ENCODE data around the gene EVA1C. TPM values are rescaled to one million over a fixed set of nuclear protein-coding genes. Genes with fewer than 3 reads are reported as not detected.
"Not testable (repeated sequence)": the region's sequence is repeated elsewhere in the genome, so short reads cannot be mapped to it uniquely, and the experiment has no call there.

The EVA1C gene
- total and polyA plus RNA-seq, 4 donors, result 5.6 to 13.4 (median 10.7) TPM

DNA sequence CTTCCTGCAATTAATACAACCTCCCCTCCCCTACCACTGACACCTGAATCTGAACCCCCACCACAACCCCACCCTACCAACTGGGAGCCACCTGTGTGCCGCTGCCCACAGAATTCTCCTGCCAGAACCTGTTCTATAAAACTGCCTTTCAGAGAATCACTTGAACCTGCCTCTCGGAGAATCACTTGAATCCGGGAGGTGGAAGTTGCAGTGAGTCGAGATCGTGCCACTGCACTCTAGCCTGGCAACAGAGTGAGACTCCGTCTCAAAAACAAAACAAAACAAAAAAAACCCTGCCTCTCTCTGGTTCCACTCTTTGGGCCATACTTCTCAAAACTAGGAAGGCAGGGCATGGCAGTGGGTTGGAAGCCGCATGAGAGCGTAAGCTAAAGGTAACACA is 25.4 kb upstream of the EVA1C start:
- Histone ChIP-seq H3K9me3 (ENCODE audit: control insufficient read depth, insufficient read depth, low read length) (no peaks in the 10 kb centered on the region), H3K4me3 (ENCODE audit: low read depth, low read length) (no peak overlapping the region), H3K27ac (ENCODE audit: low read depth, low read length) (no peak overlapping the region), H3K4me1 (ENCODE audit: control insufficient read depth, insufficient read depth, low read length) (peaks cover 8% of the 10 kb centered on the region), H3K27me3 (ENCODE audit: control insufficient read depth, insufficient read depth, low read length) (no peaks in the 10 kb centered on the region), H3K36me3 (ENCODE audit: control insufficient read depth, insufficient read depth, low read length) (peaks cover 39% of the 10 kb centered on the region)
- 100% methylated on average over 3 of the region's 8 CpGs for WGBS (ENCODE audit: insufficient coverage)
- no peak for DNase-seq (ENCODE audit: low read depth in 4 of 6, low spot score in 6 of 6)

DNA sequence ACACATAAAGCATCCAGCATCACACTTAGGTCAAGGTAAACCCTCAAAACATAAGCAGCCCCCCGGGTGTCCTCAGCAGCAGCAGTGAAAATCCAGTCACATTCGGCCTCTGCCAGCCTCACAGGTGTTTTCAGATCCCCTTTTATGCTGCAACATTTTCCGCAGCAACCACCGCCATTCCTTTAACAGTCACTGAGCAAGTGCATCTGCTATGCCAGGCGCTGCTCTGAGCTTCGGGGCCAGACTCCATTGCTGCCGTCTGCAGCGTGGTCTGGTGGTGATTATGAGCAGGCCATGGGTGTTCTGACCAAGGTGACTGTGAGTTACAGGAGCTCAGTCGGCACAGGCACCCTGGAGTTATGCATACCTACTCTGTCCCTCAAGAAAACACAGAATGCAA is 24.2 kb upstream of the EVA1C start:
- Histone ChIP-seq H3K36me3 (ENCODE audit: control insufficient read depth, insufficient read depth, low read length) (peaks cover 29% of the 10 kb centered on the region), H3K9me3 (ENCODE audit: control insufficient read depth, insufficient read depth, low read length) (no peaks in the 10 kb centered on the region), H3K4me3 (ENCODE audit: low read depth, low read length) (no peak overlapping the region), H3K27me3 (ENCODE audit: control insufficient read depth, insufficient read depth, low read length) (no peaks in the 10 kb centered on the region), H3K4me1 (ENCODE audit: control insufficient read depth, insufficient read depth, low read length) (peaks cover 11% of the 10 kb centered on the region), H3K27ac (ENCODE audit: low read depth, low read length) (no peak overlapping the region)
- 82% methylated on average over 8 of the region's 9 CpGs for WGBS (ENCODE audit: insufficient coverage)
- no peak for DNase-seq (ENCODE audit: low read depth in 4 of 6, low spot score in 6 of 6)

DNA sequence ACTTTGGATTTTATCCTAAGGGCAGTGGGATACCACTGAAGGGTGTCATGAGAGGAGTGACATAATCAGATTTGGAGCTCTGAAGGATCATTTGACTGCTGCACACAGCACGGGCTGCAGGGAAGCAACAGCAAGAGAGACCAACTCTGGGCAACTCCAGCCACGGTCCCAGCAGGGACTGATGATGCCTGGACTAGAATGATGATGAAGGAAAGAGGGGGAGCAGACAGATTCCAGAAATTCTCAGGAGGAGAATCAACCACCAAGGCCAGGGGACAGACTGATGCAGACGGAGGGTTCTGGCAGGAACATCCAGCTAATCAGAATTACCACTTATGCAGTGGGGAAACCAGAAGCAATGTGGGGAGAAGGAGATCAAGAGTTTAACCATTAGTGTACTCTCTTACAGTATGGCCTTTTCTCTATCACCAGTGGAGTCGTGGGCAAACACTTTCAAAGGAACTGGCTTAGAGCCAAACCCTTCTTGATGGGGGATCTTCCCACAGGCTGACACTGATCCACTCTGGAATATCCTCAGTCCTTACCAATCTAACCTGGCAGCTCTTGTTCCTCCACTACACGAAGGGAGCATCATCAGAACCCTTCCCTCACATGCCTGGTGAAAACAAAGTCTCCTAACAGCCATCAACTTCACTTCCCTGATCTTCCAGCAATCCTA is 23.0 kb upstream of the EVA1C start:
- Histone ChIP-seq H3K9me3 (ENCODE audit: control insufficient read depth, insufficient read depth, low read length) (no peaks in the 10 kb centered on the region), H3K27ac (ENCODE audit: low read depth, low read length) (no peak overlapping the region), H3K27me3 (ENCODE audit: control insufficient read depth, insufficient read depth, low read length) (no peaks in the 10 kb centered on the region), H3K36me3 (ENCODE audit: control insufficient read depth, insufficient read depth, low read length) (peaks cover 19% of the 10 kb centered on the region), H3K4me1 (ENCODE audit: control insufficient read depth, insufficient read depth, low read length) (peaks cover 15% of the 10 kb centered on the region), H3K4me3 (ENCODE audit: low read depth, low read length) (no peak overlapping the region)
- DNase-seq (ENCODE audit: low read depth in 4 of 6, low spot score in 6 of 6), result no peak
- 61% methylated on average over 3 of the region's 5 CpGs for WGBS (ENCODE audit: insufficient coverage)

DNA sequence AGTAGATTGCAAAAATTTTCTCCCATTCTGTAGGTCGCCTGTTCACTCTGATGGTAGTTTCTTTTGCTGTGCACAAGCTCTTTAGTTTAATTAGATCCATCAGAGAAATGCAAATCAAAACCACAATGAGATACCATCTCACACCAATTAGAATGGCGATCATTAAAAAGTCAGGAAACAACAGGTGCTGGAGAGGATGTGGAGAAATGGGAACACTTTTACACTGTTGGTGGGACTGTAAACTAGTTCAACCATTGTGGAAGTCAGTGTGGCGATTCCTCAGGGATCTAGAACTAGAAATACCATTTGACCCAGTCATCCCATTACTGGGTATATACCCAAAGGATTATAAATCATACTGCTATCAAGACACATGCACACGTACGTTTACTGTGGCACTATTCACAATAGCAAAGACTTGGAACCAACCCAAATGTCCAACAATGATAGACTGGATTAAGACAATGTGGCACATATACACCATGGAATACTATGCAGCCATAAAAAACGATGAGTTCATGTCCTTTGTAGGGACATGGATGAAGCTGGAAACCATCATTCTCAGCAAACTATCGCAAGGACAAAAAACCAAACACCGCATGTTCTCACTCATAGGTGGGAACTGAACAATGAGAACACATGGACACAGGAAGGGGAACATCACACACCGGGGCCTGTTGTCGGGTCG is 21.8 kb upstream of the EVA1C start:
- H3K27me3 ChIP-seq (ENCODE audit: control insufficient read depth, insufficient read depth, low read length); H3K27ac ChIP-seq (ENCODE audit: low read depth, low read length); H3K4me3 ChIP-seq (ENCODE audit: low read depth, low read length); DNase-seq (ENCODE audit: low read depth in 4 of 6, low spot score in 6 of 6); H3K9me3 ChIP-seq (ENCODE audit: control insufficient read depth, insufficient read depth, low read length): not testable (repeated sequence)
- no CpG with 5 or more reads among the region's 11 CpGs for WGBS (ENCODE audit: insufficient coverage)
- peaks cover 15% of the 10 kb centered on the region for H3K4me1 ChIP-seq (ENCODE audit: control insufficient read depth, insufficient read depth, low read length)
- H3K36me3 ChIP-seq (ENCODE audit: control insufficient read depth, insufficient read depth, low read length), result peaks cover 14% of the 10 kb centered on the region

DNA sequence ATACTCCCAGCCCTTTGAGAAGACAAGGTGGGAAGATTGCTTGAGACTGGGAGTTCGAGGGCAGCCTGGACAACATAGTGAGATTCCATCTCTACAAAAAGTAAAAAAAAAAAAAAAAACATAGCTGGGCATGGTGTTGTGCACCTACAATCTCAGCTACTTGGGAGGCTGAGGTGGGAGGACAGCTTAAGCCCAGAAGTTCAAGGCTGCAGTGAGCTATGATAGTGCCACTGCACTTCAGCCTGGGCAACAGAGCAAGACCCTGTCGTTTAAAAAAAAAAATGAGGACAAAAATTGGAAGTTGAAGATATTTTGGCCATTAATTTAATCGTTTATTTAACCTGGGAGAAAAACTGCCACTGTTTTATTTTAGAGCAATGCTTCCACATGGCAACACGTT is 20.8 kb upstream of the EVA1C start:
- Histone ChIP-seq H3K4me3 (ENCODE audit: low read depth, low read length) (peak overlapping the region; percentile 93), H3K4me1 (ENCODE audit: control insufficient read depth, insufficient read depth, low read length) (peaks cover 12% of the 10 kb centered on the region), H3K27me3 (ENCODE audit: control insufficient read depth, insufficient read depth, low read length) (no peaks in the 10 kb centered on the region), H3K9me3 (ENCODE audit: control insufficient read depth, insufficient read depth, low read length) (no peaks in the 10 kb centered on the region), H3K36me3 (ENCODE audit: control insufficient read depth, insufficient read depth, low read length) (peaks cover 14% of the 10 kb centered on the region), H3K27ac (ENCODE audit: low read depth, low read length) (no peak overlapping the region)
- DNase-seq (ENCODE audit: low read depth in 4 of 6, low spot score in 6 of 6), result no peak
- WGBS (ENCODE audit: insufficient coverage), result 80% methylated on average over 1 of the region's 4 CpGs

DNA sequence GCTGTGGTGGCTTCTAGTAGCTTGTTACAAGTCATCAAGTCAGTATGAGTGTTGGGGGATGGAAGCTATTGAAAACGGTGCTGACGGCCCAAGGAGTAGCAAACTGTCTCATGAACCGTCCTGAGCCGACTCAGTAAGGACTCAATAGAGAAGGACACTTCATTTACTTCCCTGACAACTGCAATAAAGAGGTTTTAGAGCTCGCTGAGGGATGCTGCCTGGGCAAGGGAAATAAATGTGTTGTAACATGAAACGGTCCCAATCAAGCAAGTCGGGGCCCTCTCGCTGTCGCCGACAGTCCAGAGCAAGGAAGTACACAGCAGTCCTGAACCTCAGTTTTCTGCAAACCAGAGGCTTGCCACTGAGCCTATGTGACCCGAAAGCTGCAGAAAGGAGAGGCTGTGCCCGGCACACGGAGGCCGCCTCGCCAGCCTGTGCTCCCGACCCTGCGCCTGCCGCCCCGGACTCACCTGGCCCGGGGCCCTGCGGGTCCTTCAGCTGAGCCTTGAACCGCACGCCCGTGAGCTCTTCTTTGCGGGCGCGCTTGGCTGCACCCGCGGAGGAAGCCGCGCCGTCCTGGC is 20.1 kb upstream of the EVA1C start:
- H3K4me1 ChIP-seq (ENCODE audit: control insufficient read depth, insufficient read depth, low read length), result peaks cover 12% of the 10 kb centered on the region
- H3K36me3 ChIP-seq (ENCODE audit: control insufficient read depth, insufficient read depth, low read length), result peaks cover 14% of the 10 kb centered on the region
- no peak for DNase-seq (ENCODE audit: low read depth in 4 of 6, low spot score in 6 of 6)
- no peaks in the 10 kb centered on the region for H3K27me3 ChIP-seq (ENCODE audit: control insufficient read depth, insufficient read depth, low read length)
- peak overlapping the region; percentile 93 for H3K4me3 ChIP-seq (ENCODE audit: low read depth, low read length)
- WGBS (ENCODE audit: insufficient coverage), result 0% methylated on average over 30 of the region's 32 CpGs
- H3K9me3 ChIP-seq (ENCODE audit: control insufficient read depth, insufficient read depth, low read length), result no peaks in the 10 kb centered on the region
- H3K27ac ChIP-seq (ENCODE audit: low read depth, low read length), result no peak overlapping the region

DNA sequence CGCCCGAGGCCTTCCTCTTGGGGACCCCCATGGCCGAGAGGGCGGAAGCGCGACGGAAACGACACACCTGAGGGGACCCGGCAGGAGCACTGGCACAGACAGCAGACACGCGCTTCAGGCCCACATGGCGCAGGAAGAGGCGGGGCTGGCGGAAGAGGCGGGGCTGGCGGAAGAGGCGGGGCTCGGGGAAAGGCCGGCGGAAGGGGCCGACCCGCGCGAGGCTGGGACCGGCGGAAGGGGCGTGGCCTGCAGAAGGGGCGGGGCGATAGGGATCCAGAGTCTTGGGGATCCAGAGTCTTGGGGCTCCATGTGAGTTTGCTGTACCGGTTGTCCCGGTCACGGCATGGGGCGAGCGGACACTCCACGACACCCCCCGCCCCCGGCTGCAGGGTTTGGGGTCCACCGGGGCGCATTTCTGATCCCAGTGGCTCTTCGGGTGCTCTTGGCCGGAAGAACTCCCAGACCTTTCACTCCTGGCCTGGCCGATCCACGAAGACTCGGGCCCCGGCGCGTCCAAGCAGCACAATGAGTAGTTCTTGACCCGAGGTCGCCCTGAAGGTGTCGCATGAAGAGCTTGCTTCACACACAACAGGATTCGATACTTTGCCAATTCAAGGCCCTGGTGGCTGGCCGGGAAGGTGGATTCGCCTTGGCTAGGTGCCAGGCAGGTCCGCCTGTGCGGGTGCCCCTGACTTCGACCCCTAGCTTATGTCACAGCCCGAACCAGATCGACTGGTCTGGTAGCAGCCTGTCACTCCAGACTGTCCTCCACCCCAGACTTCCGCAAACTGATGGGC is 19.4 kb upstream of the EVA1C start, which contains the start of gene URB1:
Gene URB1 (minus strand): TSS at position 133 of the 797 bp plus-strand sequence. CDS start 102 bp downstream, at position 31.
- no peaks in the 10 kb centered on the region for H3K9me3 ChIP-seq (ENCODE audit: control insufficient read depth, insufficient read depth, low read length)
- H3K4me3 ChIP-seq (ENCODE audit: low read depth, low read length), result peak within 1 kb of the TSS; percentile 93
- H3K4me1 ChIP-seq (ENCODE audit: control insufficient read depth, insufficient read depth, low read length), result peaks cover 12% of the 10 kb centered on the region
- no peaks in the 10 kb centered on the region for H3K27me3 ChIP-seq (ENCODE audit: control insufficient read depth, insufficient read depth, low read length)
- H3K27ac ChIP-seq (ENCODE audit: low read depth, low read length), result peak within 1 kb of the TSS; percentile 76
- H3K36me3 ChIP-seq (ENCODE audit: control insufficient read depth, insufficient read depth, low read length), result peaks cover 11% of the 10 kb centered on the region
- WGBS (ENCODE audit: insufficient coverage), result 5% methylated on average over 59 of the region's 59 CpGs
- DNase-seq (ENCODE audit: low read depth in 4 of 6, low spot score in 6 of 6), result peak in 5 of 6 donors; percentile 71 to 96 (median 84)

DNA sequence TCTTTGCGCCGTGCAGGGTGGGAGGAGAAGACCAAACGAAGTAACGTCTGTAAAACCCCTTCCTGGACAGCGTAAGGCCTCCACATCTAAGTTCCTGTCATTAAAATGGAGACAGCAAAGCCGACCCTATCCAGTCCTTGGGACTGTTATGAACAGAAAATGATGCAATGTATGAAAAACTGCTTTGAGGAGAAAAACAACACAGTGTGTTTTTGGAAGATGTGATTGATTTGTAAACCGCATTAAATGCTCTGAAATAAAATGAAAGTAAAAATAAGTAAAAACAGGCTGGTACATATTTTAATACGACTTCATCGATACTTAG is 18.9 kb upstream of the EVA1C start:
- Histone ChIP-seq H3K27me3 (ENCODE audit: control insufficient read depth, insufficient read depth, low read length) (no peaks in the 10 kb centered on the region), H3K4me3 (ENCODE audit: low read depth, low read length) (peak overlapping the region; percentile 93)

DNA sequence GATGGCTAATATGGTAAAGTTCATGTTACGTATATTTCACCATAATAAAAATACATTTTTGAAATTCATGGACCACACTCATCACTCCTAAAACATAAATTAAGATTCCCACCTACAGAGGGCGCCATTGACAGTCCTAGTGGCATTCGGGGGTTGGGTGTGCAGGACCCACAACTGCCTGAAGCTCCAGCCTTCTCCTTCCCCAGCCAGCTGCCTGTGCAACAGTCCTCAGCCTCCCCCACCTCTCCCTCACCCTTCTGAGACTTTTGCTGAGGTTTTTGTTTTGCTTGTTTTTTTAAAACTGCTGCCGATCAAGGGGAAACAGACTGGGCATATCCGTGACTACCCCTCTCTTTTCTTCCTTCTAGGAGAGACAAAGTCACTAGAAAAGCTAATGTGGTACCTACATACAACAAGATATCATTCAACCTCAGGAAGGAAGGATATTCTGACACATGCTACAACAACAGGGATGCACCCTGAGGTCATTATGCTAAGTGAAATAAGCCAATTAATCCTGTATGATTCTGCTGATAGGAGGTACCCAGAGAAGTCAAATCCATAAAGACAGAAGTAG is 9.2 kb upstream of the EVA1C start:
- DNase-seq (ENCODE audit: low read depth in 4 of 6, low spot score in 6 of 6), result peak in 2 of 6 donors; percentile 80 to 85
- Histone ChIP-seq H3K27me3 (ENCODE audit: control insufficient read depth, insufficient read depth, low read length) (peaks cover 3% of the 10 kb centered on the region), H3K27ac (ENCODE audit: low read depth, low read length) (no peak overlapping the region), H3K4me3 (ENCODE audit: low read depth, low read length) (no peak overlapping the region), H3K9me3 (ENCODE audit: control insufficient read depth, insufficient read depth, low read length) (no peaks in the 10 kb centered on the region), H3K4me1 (ENCODE audit: control insufficient read depth, insufficient read depth, low read length) (no peaks in the 10 kb centered on the region), H3K36me3 (ENCODE audit: control insufficient read depth, insufficient read depth, low read length) (no peaks in the 10 kb centered on the region)
- WGBS (ENCODE audit: insufficient coverage), result 10% methylated on average over 3 of the region's 5 CpGs

More for the DNA sequence above, 18.9 kb upstream of the EVA1C start:
- Histone ChIP-seq H3K9me3 (ENCODE audit: control insufficient read depth, insufficient read depth, low read length) (no peaks in the 10 kb centered on the region), H3K36me3 (ENCODE audit: control insufficient read depth, insufficient read depth, low read length) (peaks cover 6% of the 10 kb centered on the region), H3K4me1 (ENCODE audit: control insufficient read depth, insufficient read depth, low read length) (peaks cover 12% of the 10 kb centered on the region), H3K27ac (ENCODE audit: low read depth, low read length) (no peak overlapping the region)
- WGBS (ENCODE audit: insufficient coverage), result 58% methylated on average over 8 of the region's 9 CpGs
- DNase-seq (ENCODE audit: low read depth in 4 of 6, low spot score in 6 of 6), result no peak

Measured in spinal cord (tissue), 10 donors.